ENCODE measurements around the gene XXYLT1. TPM values are rescaled to one million over a fixed set of nuclear protein-coding genes. Genes with fewer than 3 reads are reported as not detected.
A peak's percentile ranks its signal among the peaks of the same experiment; 100 is the strongest.

The XXYLT1 gene
- total RNA-seq, 1 experiment from 2014 or later = 25.5 TPM

- ChIA-PET POLR2A (ENCODE audit: unreplicated experiment) (no interaction called here), CTCF (no interaction called here)
- ATAC-seq = no peak
- no peaks in the 10 kb centered on the region for H3K27me3 ChIP-seq (ENCODE audit: low read length)
- H3K9ac ChIP-seq (ENCODE audit: low read length) = no peak overlapping the region
- H3K4me1 ChIP-seq (ENCODE audit: insufficient read depth, low read length) = peaks cover 13% of the 10 kb centered on the region
- H3K27ac ChIP-seq (ENCODE audit: low read length) = no peak overlapping the region
- intact Hi-C loops (cut with micrococcal nuclease) = no loop called here
- H3K9me3 ChIP-seq (ENCODE audit: low read length) = no peaks in the 10 kb centered on the region
- no peak overlapping the region for H3K4me3 ChIP-seq (ENCODE audit: low read length)
- no peaks in the 10 kb centered on the region for H3K79me2 ChIP-seq (ENCODE audit: low read length)
- H3K36me3 ChIP-seq (ENCODE audit: low read depth, low read length) = no peaks in the 10 kb centered on the region
- no TSS peak for BruUV-seq (replicated peaks)
- no peaks in the 10 kb centered on the region for H3K9me2 ChIP-seq (replicated peaks; ENCODE audit: low read length)
- peak; percentile 16 for DNase-seq
- no peaks in the 10 kb centered on the region for H3F3A ChIP-seq (ENCODE audit: low read length, unreplicated experiment)
- no peak overlapping the region for H2AFZ ChIP-seq (ENCODE audit: low read length)
- no peak overlapping the region for H3K4me2 ChIP-seq (ENCODE audit: low read length)
- H4K20me1 ChIP-seq (ENCODE audit: low read length) = no peaks in the 10 kb centered on the region
- no peak for TF ChIP-seq EZH2 (IDR thresholded peaks at IDR 0.05; ENCODE audit: low read length, unreplicated experiment)
- no peak for TF ChIP-seq EZH2phosphoT487 (IDR thresholded peaks at IDR 0.05; ENCODE audit: borderline replicate concordance, low read length)
- TF ChIP-seq CTCF (conservative IDR thresholded peaks at IDR 0.05; ENCODE audit: low read depth, low read length) = no peak
Measured at GRCh38 chr3:195227871-195228270, 43.1 kb downstream of the XXYLT1 start.

DNA sequence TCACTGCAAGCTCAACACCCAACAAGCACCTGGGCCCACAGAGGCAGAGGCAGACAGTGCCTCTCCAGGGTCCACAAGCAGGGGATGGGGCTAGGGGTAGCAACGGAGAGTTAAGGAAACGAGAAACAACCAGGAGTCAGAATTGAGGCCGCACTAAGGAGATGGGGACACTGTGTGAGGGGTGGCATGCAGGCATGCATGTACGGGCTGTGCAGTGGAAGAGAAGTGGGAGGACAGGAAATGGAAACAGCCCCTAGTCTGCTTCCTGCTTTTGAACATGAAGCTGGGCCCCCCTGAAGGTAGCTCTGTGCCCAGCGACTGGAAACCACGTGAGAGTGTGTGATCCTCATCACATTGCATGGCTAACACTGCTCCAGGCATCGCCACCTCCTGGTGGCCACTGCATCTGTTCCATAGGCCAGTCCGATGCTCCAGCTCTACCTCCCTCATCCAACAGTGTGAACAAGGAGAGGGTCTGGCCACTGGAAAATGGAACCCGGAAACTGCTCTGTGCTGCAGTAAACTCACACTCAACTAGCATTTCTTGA is 44.0 kb downstream of the XXYLT1 start:
- H3K27me3 ChIP-seq (ENCODE audit: low read length) = no peaks in the 10 kb centered on the region
- no peaks in the 10 kb centered on the region for H3F3A ChIP-seq (ENCODE audit: low read length, unreplicated experiment)
- peak; percentile 20; the same call in 1 of the 2 replicates for ATAC-seq
- H3K9me2 ChIP-seq (replicated peaks; ENCODE audit: low read length) = no peaks in the 10 kb centered on the region
- ChIA-PET CTCF (interaction anchor here (0.5 to 1.0 kb wide), 2 partner anchors 45 to 534 kb away, joined by 3 to 4 read pairs; no protein-coding TSS in a partner anchor), POLR2A (ENCODE audit: unreplicated experiment) (interaction anchor here (0.5 kb wide), 1 partner anchor 166 kb away, joined by 5 read pairs; no protein-coding TSS in a partner anchor)
- no peak overlapping the region for H3K4me3 ChIP-seq (ENCODE audit: low read length)
- no peaks in the 10 kb centered on the region for H3K9me3 ChIP-seq (ENCODE audit: low read length)
- DNase-seq = peak; percentile 15
- intact Hi-C loops (cut with micrococcal nuclease) = no loop called here
- BruUV-seq (replicated peaks) = no TSS peak
- no peaks in the 10 kb centered on the region for H4K20me1 ChIP-seq (ENCODE audit: low read length)
- H3K79me2 ChIP-seq (ENCODE audit: low read length) = no peaks in the 10 kb centered on the region
- H2AFZ ChIP-seq (ENCODE audit: low read length) = no peak overlapping the region
- peaks cover 13% of the 10 kb centered on the region for H3K4me1 ChIP-seq (ENCODE audit: insufficient read depth, low read length)
- no peak overlapping the region for H3K9ac ChIP-seq (ENCODE audit: low read length)
- H3K4me2 ChIP-seq (ENCODE audit: low read length) = no peak overlapping the region
- H3K27ac ChIP-seq (ENCODE audit: low read length) = no peak overlapping the region
- no peaks in the 10 kb centered on the region for H3K36me3 ChIP-seq (ENCODE audit: low read depth, low read length)
- TF ChIP-seq EZH2 (IDR thresholded peaks at IDR 0.05; ENCODE audit: low read length, unreplicated experiment) = no peak
- peak; percentile 48 for TF ChIP-seq CTCF (conservative IDR thresholded peaks at IDR 0.05; ENCODE audit: low read depth, low read length)

DNA sequence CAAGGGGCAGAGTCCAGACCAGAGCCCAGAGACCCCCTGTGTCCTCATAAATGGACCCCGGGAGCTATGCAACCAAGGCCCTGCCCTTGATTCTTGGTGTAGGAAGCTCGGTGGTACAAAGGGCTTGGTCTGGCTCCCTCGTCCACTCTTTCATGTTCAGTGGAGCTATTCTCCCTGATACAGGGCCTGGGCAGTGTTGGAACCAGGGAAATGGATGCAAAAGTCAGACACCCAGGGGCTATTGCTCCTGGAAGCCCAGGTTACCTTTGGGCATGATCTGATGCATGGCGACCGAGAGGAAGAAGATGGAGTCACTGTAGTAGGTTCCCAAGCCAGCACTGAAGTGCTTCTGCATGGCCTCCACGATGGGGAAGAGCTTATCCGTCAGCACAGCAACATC is 44.5 kb downstream of the XXYLT1 start:
- peaks cover 13% of the 10 kb centered on the region for H3K4me1 ChIP-seq (ENCODE audit: insufficient read depth, low read length)
- no peak overlapping the region for H3K4me3 ChIP-seq (ENCODE audit: low read length)
- H3K9me2 ChIP-seq (replicated peaks; ENCODE audit: low read length) = no peaks in the 10 kb centered on the region
- H3K9me3 ChIP-seq (ENCODE audit: low read length) = no peaks in the 10 kb centered on the region
- H2AFZ ChIP-seq (ENCODE audit: low read length) = no peak overlapping the region
- BruUV-seq (replicated peaks) = no TSS peak
- no peak overlapping the region for H3K9ac ChIP-seq (ENCODE audit: low read length)
- no peak overlapping the region for H3K27ac ChIP-seq (ENCODE audit: low read length)
- intact Hi-C loops (cut with micrococcal nuclease) = no loop called here
- no peaks in the 10 kb centered on the region for H3K27me3 ChIP-seq (ENCODE audit: low read length)
- H4K20me1 ChIP-seq (ENCODE audit: low read length) = no peaks in the 10 kb centered on the region
- ATAC-seq = no peak
- DNase-seq = no peak
- no peaks in the 10 kb centered on the region for H3K79me2 ChIP-seq (ENCODE audit: low read length)
- ChIA-PET POLR2A (ENCODE audit: unreplicated experiment) (no interaction called here), CTCF (interaction anchor here (1.0 kb wide), 1 partner anchor 44 kb away, joined by 3 read pairs; no protein-coding TSS in a partner anchor)
- no peak overlapping the region for H3K4me2 ChIP-seq (ENCODE audit: low read length)
- no peaks in the 10 kb centered on the region for H3K36me3 ChIP-seq (ENCODE audit: low read depth, low read length)
- TF ChIP-seq EZH2 (IDR thresholded peaks at IDR 0.05; ENCODE audit: low read length, unreplicated experiment) (no peak), EZH2phosphoT487 (IDR thresholded peaks at IDR 0.05; ENCODE audit: borderline replicate concordance, low read length) (no peak), CTCF (conservative IDR thresholded peaks at IDR 0.05; ENCODE audit: low read depth, low read length) (no peak)
- no peaks in the 10 kb centered on the region for H3F3A ChIP-seq (ENCODE audit: low read length, unreplicated experiment)
